GM12878 (cell line): ENCODE data around the gene ATRNL1. TPM values are rescaled to one million over a fixed set of nuclear protein-coding genes. Genes with fewer than 3 reads are reported as not detected.

Source experiments
- ATAC-seq: fragments of 200-7000 bp; cut with Tn5 transposase; 3 replicates; pipeline ENCODE4 v1.9.1; 2020; ENCODE audit warnings: mild to moderate bottlenecking, moderate library complexity
- BruUV-seq: library from RNA; stranded (reverse); fragments of 400-500 nt; replicated peaks from 2 replicates; lab custom pipeline; 2021; lab: Mats Ljungman, UMichigan
- CTCF ChIA-PET: fragments of 300-600 bp; sonication (Branson Sonifier 250); formaldehyde crosslinking; extraction: SDS; loops from one replicate; lab custom pipeline; 2021; ENCODE audit warnings: inconsistent platforms; lab: Yijun Ruan, JAX
- POLR2A ChIA-PET: fragments of 350-600 bp; formaldehyde crosslinking; extraction: SDS; loops from one replicate; lab custom pipeline; 2021; ENCODE audit warnings: inconsistent platforms; lab: Charles Lee
- RAD21 ChIA-PET: fragments of 300-600 bp; sonication (Branson Sonifier 250); formaldehyde crosslinking; loops from one replicate; lab custom pipeline; 2023; ENCODE audit warnings: antibody characterized with exemption; ENCODE audit not compliant: unreplicated experiment; lab: Charles Lee
- SMC1A ChIA-PET: fragments of 300-600 bp; sonication (Branson Sonifier 250); formaldehyde crosslinking; loops from one replicate; lab custom pipeline; 2023; ENCODE audit not compliant: unreplicated experiment, uncharacterized antibody; lab: Charles Lee
- DNase-seq: peaks from one replicate; pipeline ENCODE4 v3.0.0-alpha.2; 2011; ENCODE audit warnings: low read depth, low spot score
- FAIRE-seq: peaks from 3 replicates; lab custom pipeline; 2011; peaks lifted over from hg19 to GRCh38; lab: Jason Lieb, UNC
- H2AFZ ChIP-seq: 2 replicates; pipeline ENCODE4 v1.6.0; 2011; ENCODE audit warnings: low read depth, low read length, control low read depth; ENCODE audit not compliant: control insufficient read depth
- H3K27ac ChIP-seq: 2 replicates; pipeline ENCODE4 v1.5.1; 2011; ENCODE audit warnings: control low read depth; ENCODE audit not compliant: control insufficient read depth, insufficient read depth
- H3K27me3 ChIP-seq, 2 experiments: replicated peaks in 1 of 2; 2 replicates each; pipeline versions ENCODE4 v1.6.0 to v1.6.1; 2011; ENCODE audit warnings: low read length in 1 of 2; ENCODE audit not compliant: control insufficient read depth in 2 of 2, insufficient read depth in 2 of 2
- H3K36me3 ChIP-seq, 2 experiments: 2 replicates each; pipeline ENCODE4 v1.5.1; 2011; ENCODE audit warnings: low read length in 1 of 2; ENCODE audit not compliant: control insufficient read depth in 2 of 2, insufficient read depth in 2 of 2
- H3K4me1 ChIP-seq: 2 replicates; pipeline ENCODE4 v1.6.1; 2011; ENCODE audit warnings: mild to moderate bottlenecking, low read length, moderate library complexity, mixed read lengths; ENCODE audit not compliant: control insufficient read depth, insufficient read depth
- H3K4me2 ChIP-seq: 2 replicates; pipeline ENCODE4 v1.6.0; 2011; ENCODE audit warnings: control low read depth; ENCODE audit not compliant: control insufficient read depth, insufficient read depth
- H3K4me3 ChIP-seq: fragments of 200-600 bp; sonication (generic); 2 replicates; pipeline ENCODE4 v1.5.1; 2016
- H3K79me2 ChIP-seq: 2 replicates; pipeline ENCODE4 v1.6.0; 2011; ENCODE audit warnings: low read length; ENCODE audit not compliant: control insufficient read depth, insufficient read depth
- H3K9ac ChIP-seq: 2 replicates; pipeline ENCODE4 v1.8.0; 2011; ENCODE audit warnings: low read length, control low read depth, mixed read lengths; ENCODE audit not compliant: control insufficient read depth, insufficient read depth
- H3K9me3 ChIP-seq: replicated peaks from 3 replicates; pipeline ENCODE4 v1.5.1; 2011; ENCODE audit warnings: mild to moderate bottlenecking, low read length; ENCODE audit not compliant: control insufficient read depth, insufficient read depth
- H4K20me1 ChIP-seq: 2 replicates; pipeline ENCODE4 v1.6.0; 2011; ENCODE audit not compliant: control insufficient read depth, insufficient read depth
- CBX3 ChIP-seq: fragments of 200-600 bp; sonication (generic); IDR thresholded peaks from 2 replicates; pipeline ENCODE4 v1.6.1; 2016; ENCODE audit warnings: low read depth, borderline replicate concordance
- GATAD2B ChIP-seq: fragments of 450-650 bp; conservative IDR thresholded peaks from 2 replicates; pipeline ENCODE4 v1.6.1; 2017; ENCODE audit warnings: low read depth, mild to moderate bottlenecking, moderate library complexity
- IKZF1 ChIP-seq: fragments of 450-650 bp; conservative IDR thresholded peaks from 2 replicates; pipeline ENCODE4 v1.6.1; 2017; ENCODE audit warnings: antibody characterized with exemption, mild to moderate bottlenecking
- LARP7 ChIP-seq: fragments of 450-650 bp; IDR thresholded peaks from 2 replicates; pipeline ENCODE4 v1.6.1; 2017; ENCODE audit warnings: mild to moderate bottlenecking
- MLLT1 ChIP-seq: fragments of 450-650 bp; IDR thresholded peaks from 2 replicates; pipeline ENCODE4 v1.6.1; 2016; ENCODE audit warnings: mild to moderate bottlenecking
- NR2C1 ChIP-seq: fragments of 450-650 bp; IDR thresholded peaks from 2 replicates; pipeline ENCODE4 v1.6.1; 2017; ENCODE audit warnings: antibody characterized with exemption, mild to moderate bottlenecking, moderate library complexity
- SMAD5 ChIP-seq: IDR thresholded peaks from 2 replicates; pipeline ENCODE4 v1.6.1; 2016; ENCODE audit warnings: antibody characterized with exemption, low read depth
- SP1 ChIP-seq: IDR thresholded peaks from one replicate; pipeline ENCODE4 v1.6.1; 2011; ENCODE audit warnings: low read depth, low read length
- SRF ChIP-seq, 2 experiments: IDR thresholded peaks; 2 replicates each; pipeline ENCODE4 v1.6.1; 2011; ENCODE audit warnings: low read depth in 2 of 2, low read length in 2 of 2, mild to moderate bottlenecking in 1 of 2, moderate library complexity in 1 of 2
- STAT1 ChIP-seq: fragments of 450-650 bp; conservative IDR thresholded peaks from 2 replicates; pipeline ENCODE4 v1.6.1; 2014; ENCODE audit warnings: antibody characterized with exemption, mild to moderate bottlenecking
- ZNF622 ChIP-seq: fragments of 450-650 bp; IDR thresholded peaks from 2 replicates; pipeline ENCODE4 v1.6.1; 2017; ENCODE audit warnings: mild to moderate bottlenecking, inconsistent platforms
- ZSCAN29 ChIP-seq: fragments of 450-650 bp; IDR thresholded peaks from 2 replicates; pipeline ENCODE4 v1.6.1; 2017; ENCODE audit warnings: mild to moderate bottlenecking, moderate library complexity
- WGBS: methylation state at CpG from one replicate; pipeline ENCODE4 v1.1.6; 2016; ENCODE audit warnings: low lambda C conversion rate; ENCODE audit not compliant: insufficient replicate concordance, insufficient coverage; ENCODE audit errors: missing lambda C conversion rate; 5-methylcytosine and 5-hydroxymethylcytosine counted together
- in situ Hi-C: fragments of 300-500 bp; cut with MboI; formaldehyde crosslinking; loops from 9 replicates; pipeline ENCODE4 v1.14.3; 2018; ENCODE audit warnings: mixed read lengths
- intact Hi-C: fragments of 100-400 bp; cut with micrococcal nuclease; formaldehyde crosslinking; loops from one replicate; pipeline ENCODE4 v1.14.2; 2022; ENCODE audit not compliant: unreplicated experiment
- polyA plus RNA-seq, 11 experiments: library from polyadenylated mRNA; depleted of rRNA in 4 of 11; unstranded in 6 of 11; stranded (reverse) in 5 of 11; fragments of >200 nt; fragmentation: Nextera tagmentation in 4 of 11; fragmentation: Illumina TruSeq in 1 of 11; extraction: Ambion mirVana in 4 of 11; extraction: Trizol in 1 of 11; gene quantifications; 1 replicate in 1 of 11; 2 replicates in 10 of 11; pipeline versions ENCODE4 v1.2.1 to v1.2.3, GENCODE V29; 2011 to 2016; ENCODE audit warnings: inconsistent platforms in 2 of 11, missing spikeins in 2 of 11, low read depth in 1 of 11
- total RNA-seq, 4 experiments: library from RNA; depleted of rRNA in 3 of 4; stranded (reverse); fragments of >200 nt in 3 of 4; fragmentation: Illumina TruSeq in 1 of 4; extraction: Trizol in 1 of 4; gene quantifications; 2 replicates each; pipeline versions ENCODE4 v1.2.1 to v1.2.3, GENCODE V29; 2013 to 2021
- TF ChIP-seq, protein P1 (sequence below): IDR thresholded peaks from 2 replicates; pipeline ENCODE4 v1.6.1; 2011; ENCODE audit warnings: low read depth, low read length, improper control_type of control experiment, borderline replicate concordance
- TF ChIP-seq, protein P2 (sequence below): IDR thresholded peaks from 2 replicates; pipeline ENCODE4 v1.6.1; 2012; ENCODE audit warnings: low read depth, low read length, improper control_type of control experiment

The ATRNL1 gene
- total and polyA plus RNA-seq, 10 of the 15 experiments (the other 5 are each of a cell fraction or from before 2014, with no cell fraction given): 0.03 to 1.4 (median 0.34) TPM

GRCh38 chr10:115898242-115898641 is 805.1 kb downstream of the ATRNL1 start (continued):
- TF ChIP-seq SMAD5: no peak
- TF ChIP-seq, all 136 proteins: peak for 0

GRCh38 chr10:115902596-115902995 is 809.4 kb downstream of the ATRNL1 start:
- Histone ChIP-seq H3K9ac (no peak overlapping the region), H3K79me2 (no peaks in the 10 kb centered on the region), H4K20me1 (no peaks in the 10 kb centered on the region), H3K4me1 (no peaks in the 10 kb centered on the region), H3K27ac (no peak overlapping the region), H3K27me3 (no peaks in the 10 kb centered on the region), H3K36me3 (no peaks in the 10 kb centered on the region), H3K9me3 (no peaks in the 10 kb centered on the region), H3K4me3 (no peak overlapping the region), H3K4me2 (no peak overlapping the region), H2AFZ (no peak overlapping the region)
- BruUV-seq: no TSS peak
- CTCF ChIA-PET: no interaction called here
- POLR2A ChIA-PET: no interaction called here
- FAIRE-seq (no peak), ATAC-seq (no peak), DNase-seq (no peak)
- RAD21 ChIA-PET: no interaction called here
- no peak for TF ChIP-seq STAT1
- TF ChIP-seq LARP7: no peak
- no peak for TF ChIP-seq CBX3
- 5% methylated on average over 5 of the region's 5 CpGs for WGBS
- SMC1A ChIA-PET: interaction anchor here (1.3 kb wide), 1 partner anchor 16 kb away, joined by 3 read pairs; no protein-coding TSS in a partner anchor
- intact Hi-C loops: no loop called here
- in situ Hi-C loops: no loop called here

DNA sequence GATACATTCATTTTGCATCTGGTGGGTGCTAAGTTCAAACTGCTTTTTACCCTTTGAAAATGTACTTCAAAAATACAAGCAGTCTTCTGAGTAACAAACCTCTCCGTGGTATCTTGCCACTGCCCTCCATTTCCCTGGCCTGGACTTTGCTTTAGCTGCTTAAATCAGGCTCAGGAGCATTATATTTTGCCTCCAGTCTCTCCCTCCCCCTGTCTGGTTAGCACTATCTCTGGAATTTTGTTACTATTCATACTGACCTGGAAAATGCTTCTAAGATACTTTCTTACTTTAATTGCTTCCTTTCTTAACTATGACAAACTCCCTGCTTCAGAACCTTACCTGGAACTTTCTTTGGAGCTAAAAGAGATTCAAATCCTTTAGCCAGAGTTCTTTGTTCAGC is 810.0 kb downstream of the ATRNL1 start:
- in situ Hi-C loops: no loop called here
- RAD21 ChIA-PET: no interaction called here
- TF ChIP-seq, protein P1, sequence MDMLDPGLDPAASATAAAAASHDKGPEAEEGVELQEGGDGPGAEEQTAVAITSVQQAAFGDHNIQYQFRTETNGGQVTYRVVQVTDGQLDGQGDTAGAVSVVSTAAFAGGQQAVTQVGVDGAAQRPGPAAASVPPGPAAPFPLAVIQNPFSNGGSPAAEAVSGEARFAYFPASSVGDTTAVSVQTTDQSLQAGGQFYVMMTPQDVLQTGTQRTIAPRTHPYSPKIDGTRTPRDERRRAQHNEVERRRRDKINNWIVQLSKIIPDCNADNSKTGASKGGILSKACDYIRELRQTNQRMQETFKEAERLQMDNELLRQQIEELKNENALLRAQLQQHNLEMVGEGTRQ: no peak
- TF ChIP-seq MLLT1: no peak
- no peak for TF ChIP-seq GATAD2B
- TF ChIP-seq SRF (IDR thresholded peaks at IDR 0.05; ENCODE audit: low read depth in 2 of 2, low read length in 2 of 2): no peak
- TF ChIP-seq SP1: no peak
- TF ChIP-seq ZSCAN29: no peak
- no peak for TF ChIP-seq NR2C1
- TF ChIP-seq IKZF1: no peak
- TF ChIP-seq, protein P2, sequence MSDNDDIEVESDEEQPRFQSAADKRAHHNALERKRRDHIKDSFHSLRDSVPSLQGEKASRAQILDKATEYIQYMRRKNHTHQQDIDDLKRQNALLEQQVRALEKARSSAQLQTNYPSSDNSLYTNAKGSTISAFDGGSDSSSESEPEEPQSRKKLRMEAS: no peak
- no peak for TF ChIP-seq ZNF622

More for the DNA sequence above, 810.0 kb downstream of the ATRNL1 start:
- Histone ChIP-seq H3K9me3 (no peaks in the 10 kb centered on the region), H3K4me2 (no peak overlapping the region), H3K79me2 (no peaks in the 10 kb centered on the region), H2AFZ (no peak overlapping the region), H3K36me3 (no peaks in the 10 kb centered on the region), H3K27ac (no peak overlapping the region), H4K20me1 (no peaks in the 10 kb centered on the region), H3K9ac (no peak overlapping the region), H3K27me3 (no peaks in the 10 kb centered on the region), H3K4me1 (no peaks in the 10 kb centered on the region), H3K4me3 (no peak overlapping the region)
- no TSS peak for BruUV-seq
- intact Hi-C loops: no loop called here
- ChIA-PET POLR2A (no interaction called here), SMC1A (no interaction called here), CTCF (interaction anchor here (1.6 kb wide), 1 partner anchor 13 kb away, joined by 3 read pairs; no protein-coding TSS in a partner anchor)
- DNase-seq (no peak), FAIRE-seq (no peak), ATAC-seq (no peak)
- WGBS: 0% methylated on average over 1 of the region's 1 CpG
